Measurements from ENCODE around the gene CASS4.
A peak's percentile ranks its signal among the peaks of the same experiment; 100 is the strongest.

DNA sequence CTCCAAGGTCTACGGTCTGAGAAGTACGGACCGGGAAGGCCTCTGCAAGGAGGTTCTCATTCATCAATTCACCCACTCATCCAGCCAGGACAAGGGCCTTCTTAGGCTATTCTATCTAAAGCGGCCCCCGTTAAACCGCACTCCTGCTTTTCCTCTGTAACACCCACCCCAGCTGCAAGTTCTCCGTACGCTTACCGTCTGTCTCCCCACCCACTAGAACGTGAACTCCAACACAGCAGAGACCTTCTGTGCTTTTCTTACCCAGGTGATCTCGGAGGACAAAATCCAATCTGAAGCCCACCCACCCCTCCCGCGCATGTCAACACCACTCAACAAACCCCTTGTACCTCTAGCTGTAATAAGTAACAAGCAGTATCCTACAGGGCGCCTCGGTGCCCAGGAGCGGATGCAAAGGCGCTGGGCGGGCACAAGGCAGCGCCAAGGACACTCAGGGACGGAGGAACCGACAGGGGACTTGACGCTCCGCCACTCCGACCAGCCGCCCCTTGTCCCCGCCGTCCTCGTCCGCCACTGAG lies 20.4 kb upstream of the CASS4 start:
- TF ChIP-seq, protein P1, sequence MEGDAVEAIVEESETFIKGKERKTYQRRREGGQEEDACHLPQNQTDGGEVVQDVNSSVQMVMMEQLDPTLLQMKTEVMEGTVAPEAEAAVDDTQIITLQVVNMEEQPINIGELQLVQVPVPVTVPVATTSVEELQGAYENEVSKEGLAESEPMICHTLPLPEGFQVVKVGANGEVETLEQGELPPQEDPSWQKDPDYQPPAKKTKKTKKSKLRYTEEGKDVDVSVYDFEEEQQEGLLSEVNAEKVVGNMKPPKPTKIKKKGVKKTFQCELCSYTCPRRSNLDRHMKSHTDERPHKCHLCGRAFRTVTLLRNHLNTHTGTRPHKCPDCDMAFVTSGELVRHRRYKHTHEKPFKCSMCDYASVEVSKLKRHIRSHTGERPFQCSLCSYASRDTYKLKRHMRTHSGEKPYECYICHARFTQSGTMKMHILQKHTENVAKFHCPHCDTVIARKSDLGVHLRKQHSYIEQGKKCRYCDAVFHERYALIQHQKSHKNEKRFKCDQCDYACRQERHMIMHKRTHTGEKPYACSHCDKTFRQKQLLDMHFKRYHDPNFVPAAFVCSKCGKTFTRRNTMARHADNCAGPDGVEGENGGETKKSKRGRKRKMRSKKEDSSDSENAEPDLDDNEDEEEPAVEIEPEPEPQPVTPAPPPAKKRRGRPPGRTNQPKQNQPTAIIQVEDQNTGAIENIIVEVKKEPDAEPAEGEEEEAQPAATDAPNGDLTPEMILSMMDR (conservative IDR thresholded peaks at IDR 0.05) = no peak
- TF ChIP-seq ZFX (IDR thresholded peaks at IDR 0.05) = 0 out of 2 replicates have a peak, but pooled peaks have one; percentile 6

All from C4-2B (cell line).